WERI-Rb-1 (cell line): Measurements from ENCODE around the gene FGFR4.

Source experiments
- DNase-seq: peaks from one replicate; pipeline ENCODE4 v3.0.0-alpha.2; 2020
- H3K27ac ChIP-seq: fragments of 250-450 bp; sonication (Bioruptor Pico); 2 replicates; pipeline ENCODE4 v1.5.1; 2020; ENCODE audit warnings: mild to moderate bottlenecking, moderate library complexity
- H3K27me3 ChIP-seq: fragments of 250-450 bp; sonication (Bioruptor Pico); 2 replicates; pipeline ENCODE4 v1.5.1; 2021; ENCODE audit warnings: mild to moderate bottlenecking, low read depth, moderate library complexity; ENCODE audit not compliant: insufficient read depth, severe bottlenecking
- H3K36me3 ChIP-seq: fragments of 250-450 bp; sonication (Bioruptor Pico); 2 replicates; pipeline ENCODE4 v1.5.1; 2020; ENCODE audit warnings: mild to moderate bottlenecking, moderate library complexity
- H3K4me3 ChIP-seq: 2 replicates; pipeline ENCODE4 v1.5.1; 2011; ENCODE audit warnings: low read depth, mild to moderate bottlenecking, control low read depth, low read length
- H3K9me3 ChIP-seq: fragments of 250-450 bp; sonication (Bioruptor Pico); 2 replicates; pipeline ENCODE4 v1.5.1; 2021; ENCODE audit warnings: mild to moderate bottlenecking, moderate library complexity; ENCODE audit not compliant: severe bottlenecking
- CTCF ChIP-seq: IDR thresholded peaks from 2 replicates; pipeline ENCODE4 v1.5.1; 2011; ENCODE audit warnings: low read depth, mild to moderate bottlenecking, control low read depth, inconsistent platforms, low read length

FGFR4 gene

GRCh38 chr5:177117441-177118045 is 30.8 kb downstream of the FGFR4 start:
- Histone ChIP-seq H3K36me3 (no peaks in the 10 kb centered on the region), H3K9me3 (no peaks in the 10 kb centered on the region), H3K4me3 (no peak overlapping the region), H3K27me3 (no peaks in the 10 kb centered on the region), H3K27ac (no peak overlapping the region)
- no peak for TF ChIP-seq CTCF
- no peak for DNase-seq

- Histone ChIP-seq H3K9me3 (no peaks in the 10 kb centered on the region), H3K36me3 (no peaks in the 10 kb centered on the region), H3K27ac (no peak overlapping the region), H3K27me3 (no peaks in the 10 kb centered on the region), H3K4me3 (no peak overlapping the region)
- no peak for DNase-seq
- TF ChIP-seq CTCF = no peak
These were observed 35.9 kb downstream of the FGFR4 start for GRCh38 chr5:177122566-177122965.

GRCh38 chr5:177123789-177124485 is 37.2 kb downstream of the FGFR4 start:
- Histone ChIP-seq H3K4me3 (no peak overlapping the region), H3K36me3 (no peaks in the 10 kb centered on the region), H3K9me3 (no peaks in the 10 kb centered on the region), H3K27ac (no peak overlapping the region), H3K27me3 (no peaks in the 10 kb centered on the region)
- no peak for TF ChIP-seq CTCF
- no peak for DNase-seq

- TF ChIP-seq CTCF = no peak
- DNase-seq = no peak
- H3K27me3 ChIP-seq = no peaks in the 10 kb centered on the region
- H3K36me3 ChIP-seq = no peaks in the 10 kb centered on the region
- no peak overlapping the region for H3K4me3 ChIP-seq
- H3K9me3 ChIP-seq = no peaks in the 10 kb centered on the region
- no peak overlapping the region for H3K27ac ChIP-seq
These were observed 37.8 kb downstream of the FGFR4 start for GRCh38 chr5:177124486-177124991.

GRCh38 chr5:177126771-177127170 is 40.1 kb downstream of the FGFR4 start:
- no peak for DNase-seq
- no peak overlapping the region for H3K27ac ChIP-seq
- no peak overlapping the region for H3K4me3 ChIP-seq
- TF ChIP-seq CTCF = no peak
- H3K36me3 ChIP-seq = no peaks in the 10 kb centered on the region
- H3K27me3 ChIP-seq = no peaks in the 10 kb centered on the region
- no peaks in the 10 kb centered on the region for H3K9me3 ChIP-seq
